HK-2 (cell line): ENCODE measurements around the gene ADTRP.

ENCODE experiments used
- DNase-seq: peaks from one replicate; pipeline ENCODE4 v3.0.0-alpha.2; 2018; ENCODE audit not compliant: unreplicated experiment

ADTRP gene

DNA sequence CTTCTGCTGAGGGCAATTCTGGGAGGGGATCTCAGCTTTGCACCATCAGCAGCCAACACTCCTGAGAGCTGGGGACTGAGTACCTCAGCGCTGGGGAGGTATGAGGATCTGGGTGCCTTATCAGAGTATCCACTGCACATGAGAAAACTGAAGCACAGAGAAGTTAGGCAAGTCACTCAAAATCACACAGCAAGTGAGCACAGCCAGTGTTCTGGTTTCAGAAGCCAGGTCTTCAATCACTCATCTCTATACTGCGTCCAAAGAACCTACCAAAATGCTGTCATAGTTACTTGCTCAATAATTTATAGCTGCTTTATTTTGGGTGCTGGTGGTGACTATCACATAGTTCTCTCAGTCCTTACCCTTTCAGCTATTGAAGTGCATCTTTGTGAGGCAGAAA lies 5.0 kb downstream of the ADTRP start:
- no peak for DNase-seq

DNA sequence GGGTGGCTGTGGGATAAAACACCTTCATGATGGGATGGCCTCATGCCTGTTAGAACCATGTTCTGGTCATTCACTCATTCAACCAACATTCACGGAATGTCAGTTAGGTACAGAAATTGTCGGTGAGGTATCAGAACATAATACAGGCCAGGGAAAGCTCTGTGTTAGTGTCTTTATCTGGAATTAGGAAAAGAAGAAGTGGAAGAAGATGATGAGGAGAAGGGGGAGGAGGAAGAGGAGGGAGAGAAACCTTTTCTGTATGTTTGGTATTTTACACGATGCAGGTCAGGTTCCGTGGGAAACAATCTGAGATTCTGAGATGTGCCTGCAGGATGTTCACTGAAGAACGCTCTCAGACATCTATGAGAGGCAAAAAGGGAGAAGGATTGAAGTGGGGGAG lies 5.6 kb downstream of the ADTRP start:
- no peak for DNase-seq

DNA sequence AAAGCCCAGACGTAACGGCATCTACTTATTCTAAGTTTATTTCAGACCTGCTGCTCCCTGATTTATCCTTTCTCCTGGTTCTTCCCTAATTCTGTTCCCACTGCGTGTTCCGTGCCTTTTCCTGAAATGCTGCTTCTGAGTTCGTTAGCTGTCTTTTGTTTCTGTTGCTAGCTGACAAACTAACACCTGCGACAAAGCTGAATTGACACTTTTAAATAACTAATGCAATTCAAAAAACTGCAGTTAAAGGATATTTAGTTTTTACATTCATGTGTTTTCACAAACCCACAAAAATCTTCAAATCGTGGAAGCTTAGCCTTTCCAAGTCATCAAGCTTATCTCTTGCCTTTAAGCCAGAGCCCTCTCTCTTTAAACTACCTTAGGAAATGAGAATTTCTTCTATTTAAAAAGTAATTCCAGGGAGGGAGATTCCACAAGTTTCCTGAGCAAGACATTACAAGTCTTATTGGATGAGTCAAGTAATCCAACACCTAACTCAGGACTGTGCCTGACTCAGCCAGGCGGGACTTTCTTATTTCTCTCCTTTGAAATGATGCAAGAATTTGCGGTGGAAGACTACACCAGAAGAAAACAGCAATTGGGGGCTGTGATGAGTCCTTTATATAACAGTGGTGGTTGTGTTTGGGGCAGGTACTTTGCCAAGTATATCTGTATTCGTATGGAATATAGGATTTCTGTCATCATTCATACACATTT lies 6.3 kb downstream of the ADTRP start:
- peak; percentile 60 for DNase-seq

DNA sequence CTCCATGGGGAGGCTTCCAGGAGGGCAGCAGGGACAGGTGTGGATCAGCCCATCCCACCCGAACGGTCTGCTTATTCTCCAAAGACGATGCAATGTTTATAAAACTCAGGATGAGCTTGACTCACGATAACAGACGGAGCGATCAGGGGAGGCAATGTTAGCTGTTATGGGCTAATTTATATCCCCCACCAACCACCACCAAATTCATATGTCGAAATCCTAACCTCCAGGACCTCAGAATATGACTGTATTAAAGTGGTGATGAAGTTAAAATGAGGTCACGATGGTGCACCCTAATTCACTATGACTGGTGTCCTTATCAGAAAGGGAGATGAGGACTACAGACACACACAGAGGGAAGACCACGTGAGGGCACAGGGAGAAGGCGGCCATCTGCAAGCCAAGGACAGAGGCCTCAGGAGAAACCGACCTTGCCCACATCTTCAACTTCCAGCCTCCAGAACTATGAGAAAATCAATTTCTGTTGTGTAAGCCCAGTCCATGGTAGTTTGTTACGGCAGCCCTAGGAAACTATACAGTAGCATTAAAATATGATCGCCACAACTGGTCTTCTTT lies 7.0 kb downstream of the ADTRP start:
- DNase-seq: peak; percentile 47

DNA sequence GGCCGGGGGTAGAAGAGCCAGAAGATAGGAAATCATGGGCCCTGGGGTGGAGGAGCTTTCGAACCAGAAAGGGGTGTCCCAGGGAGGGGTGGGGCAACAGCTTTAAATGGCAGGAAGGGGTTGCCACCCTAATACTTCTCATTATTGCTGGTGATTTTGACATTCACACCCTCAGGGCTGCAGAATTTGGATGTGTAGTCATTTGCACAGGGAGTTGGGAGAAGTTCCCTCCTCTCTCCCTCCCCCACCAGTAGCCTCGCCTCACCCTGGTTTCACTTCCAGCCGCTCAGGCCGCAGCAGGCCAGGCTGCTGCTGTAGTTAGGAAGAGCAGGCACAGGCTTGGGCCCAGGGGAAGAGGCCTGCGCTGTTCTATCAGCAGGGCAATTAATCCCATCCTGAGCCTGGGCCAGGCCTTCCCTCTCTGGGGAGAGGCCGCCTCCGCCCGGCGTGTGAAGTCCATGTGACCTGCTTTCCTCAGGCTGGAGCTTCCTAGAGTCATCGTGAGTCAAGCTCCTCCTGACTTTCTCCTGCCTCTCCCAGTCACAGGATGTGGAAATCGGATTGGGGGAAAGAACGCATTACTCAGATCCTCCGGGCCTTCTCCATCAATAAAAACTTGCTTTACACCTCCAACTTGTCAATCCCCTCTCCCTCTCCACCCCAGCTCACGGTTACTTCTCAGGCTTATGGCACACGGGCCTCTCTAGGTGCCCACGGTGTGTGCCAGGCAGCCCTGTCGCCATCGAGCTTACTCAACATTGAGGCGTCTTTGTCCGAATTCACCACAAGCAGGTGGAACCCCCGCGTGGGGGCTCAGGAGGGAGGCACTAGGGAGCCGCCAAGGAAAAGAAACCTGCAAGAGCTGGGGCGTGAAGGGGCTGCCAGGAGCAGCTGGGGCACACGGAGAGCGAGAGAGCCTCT lies 7.8 kb downstream of the ADTRP start:
- peak; percentile 95 for DNase-seq

DNA sequence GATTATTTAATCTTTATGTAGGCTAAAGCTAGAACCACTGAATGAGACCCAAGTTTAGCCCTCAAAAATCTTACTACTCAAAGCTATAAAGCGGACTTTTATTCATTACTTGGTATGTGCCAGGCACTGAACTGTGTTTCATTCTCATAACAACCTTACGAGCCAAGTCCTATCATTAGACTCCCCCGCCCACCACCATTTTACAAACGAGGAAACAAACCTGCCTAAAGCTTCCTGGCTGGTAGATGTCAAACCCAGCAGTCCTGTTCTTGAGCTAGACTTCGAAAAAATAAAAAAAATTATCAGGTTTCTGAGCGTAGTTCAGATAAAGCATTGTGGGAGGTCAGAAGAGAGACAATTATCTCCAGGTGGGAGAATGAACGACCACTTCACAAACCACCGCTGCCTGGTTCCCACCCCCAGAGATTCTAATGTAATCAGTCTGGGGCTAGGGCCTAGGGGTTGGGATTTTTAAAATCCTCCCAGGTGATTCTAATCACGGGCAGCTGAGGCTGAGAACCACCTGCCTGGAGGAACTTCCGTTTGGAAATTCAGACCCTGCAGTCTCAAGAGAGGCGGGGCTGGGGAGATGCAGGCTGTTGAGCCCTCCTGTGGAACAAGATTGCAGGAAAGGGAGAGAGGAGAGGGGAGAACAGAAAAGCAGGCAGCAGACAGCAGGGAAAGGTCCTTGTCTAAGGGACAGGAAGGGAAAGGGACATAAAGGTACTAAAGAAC lies 8.6 kb downstream of the ADTRP start:
- DNase-seq: peak; percentile 66

DNA sequence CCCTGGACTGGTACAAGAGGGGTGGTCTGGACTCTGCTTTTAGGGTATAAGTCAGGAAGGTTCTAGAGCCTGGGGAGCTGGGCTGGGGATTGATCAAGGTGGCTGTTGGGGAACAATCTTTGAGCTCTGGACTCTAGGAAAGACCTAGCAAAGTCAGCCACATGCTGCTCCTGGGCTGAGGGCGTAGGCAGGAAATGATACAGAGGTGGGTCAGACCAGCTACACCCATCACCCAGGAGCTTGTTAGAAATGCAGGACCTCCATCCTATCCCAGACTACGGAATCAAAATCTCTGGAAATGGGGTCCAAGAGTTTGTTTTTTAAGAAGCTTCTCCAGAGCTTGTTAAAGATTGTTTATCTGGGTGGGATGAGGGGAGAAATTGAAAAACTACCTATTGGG lies 9.4 kb downstream of the ADTRP start:
- peak; percentile 46 for DNase-seq

DNA sequence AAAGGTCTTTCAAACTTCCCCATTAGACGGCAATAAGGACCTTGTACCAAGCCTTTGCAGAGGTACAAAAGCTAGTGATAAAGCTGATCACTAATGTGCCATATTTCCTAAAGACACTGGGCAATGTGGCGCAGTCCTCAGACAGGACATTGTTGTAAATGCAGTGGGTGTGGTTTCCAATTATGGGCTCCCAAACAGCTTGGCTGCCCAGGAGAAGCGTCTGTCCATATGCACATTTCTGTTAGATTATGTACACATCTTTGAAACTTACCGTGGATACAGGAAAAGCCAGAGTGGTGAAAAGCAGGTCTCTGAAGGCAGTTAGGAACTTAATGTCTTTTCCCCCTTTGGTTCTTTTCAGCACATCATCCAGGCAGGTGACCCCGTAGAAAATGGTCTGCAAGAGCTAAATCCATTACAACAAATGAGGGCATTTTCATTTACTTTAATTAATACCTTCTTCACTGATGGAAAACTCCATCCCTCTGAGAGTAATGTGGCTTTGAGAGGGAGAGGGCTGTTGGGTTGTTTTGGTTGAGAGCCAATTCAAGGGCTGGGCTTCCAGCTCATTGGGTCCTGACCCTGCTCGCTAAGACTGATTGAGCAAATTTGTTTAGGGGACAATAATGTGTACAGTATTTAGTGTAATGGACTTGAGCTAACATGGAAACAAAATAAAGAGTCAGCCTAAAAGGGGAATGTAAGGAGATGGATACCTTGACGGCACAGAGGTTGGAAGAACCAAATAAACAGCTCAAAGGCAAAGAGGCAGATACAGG lies 10.4 kb downstream of the ADTRP start:
- no peak for DNase-seq

DNA sequence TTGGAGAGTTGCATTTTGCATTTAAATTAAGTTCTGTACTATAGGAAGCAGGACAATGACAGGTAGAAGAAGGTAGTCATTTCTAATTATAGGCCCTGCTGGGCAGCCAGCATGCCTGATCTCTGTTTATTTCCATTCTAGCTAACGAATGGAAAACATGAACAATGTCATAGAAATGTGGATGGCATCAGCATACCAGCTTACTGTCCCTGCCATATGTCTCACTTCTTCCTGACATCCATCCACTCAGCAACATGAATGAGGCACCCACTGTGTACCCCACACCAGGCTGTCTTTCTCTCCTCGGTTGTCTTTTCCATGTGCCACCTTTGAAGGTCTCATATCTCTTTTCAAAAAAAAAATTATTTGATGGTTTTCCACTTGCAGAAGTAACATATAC lies 11.1 kb downstream of the ADTRP start:
- DNase-seq: no peak

DNA sequence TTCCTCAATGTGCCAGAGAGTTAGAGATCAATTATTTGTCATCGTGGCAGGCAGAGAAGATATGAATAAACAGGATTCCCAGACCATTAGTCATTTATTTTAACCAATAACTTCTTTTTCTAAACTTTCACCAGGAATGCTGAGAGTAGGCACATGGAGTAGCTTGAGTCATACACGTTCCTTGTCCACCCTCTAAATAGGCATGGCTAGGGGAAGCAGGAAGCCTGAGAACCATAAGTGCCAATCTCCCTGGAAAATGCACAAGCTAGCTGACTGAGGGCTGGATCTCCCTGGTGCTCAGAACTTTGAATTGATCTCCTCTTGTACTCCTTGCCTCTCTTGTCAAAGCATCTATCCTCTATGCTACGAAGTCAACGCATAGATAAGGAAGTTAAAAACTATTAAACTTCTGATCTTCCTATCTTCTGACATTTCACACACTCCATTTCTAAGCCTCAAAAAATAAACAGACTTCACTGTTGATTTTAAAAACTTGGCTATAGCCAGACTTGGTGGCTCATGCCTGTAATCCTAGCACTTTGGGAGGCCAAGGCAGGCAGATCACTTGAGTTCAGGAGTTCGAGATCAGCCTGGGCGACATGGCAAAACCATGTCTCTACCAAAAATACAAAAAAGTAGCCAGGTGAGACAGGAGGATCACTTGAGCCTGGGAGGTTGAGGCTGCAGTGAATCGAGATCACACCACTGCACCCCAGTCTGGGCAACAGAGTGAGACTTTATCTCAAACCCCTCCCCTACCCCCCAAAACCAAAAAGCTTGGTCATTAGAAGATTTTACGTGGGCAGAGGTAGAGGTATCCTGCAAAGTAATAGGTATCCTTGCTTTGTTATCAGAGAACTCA lies 11.8 kb downstream of the ADTRP start:
- DNase-seq: peak; percentile 66

DNA sequence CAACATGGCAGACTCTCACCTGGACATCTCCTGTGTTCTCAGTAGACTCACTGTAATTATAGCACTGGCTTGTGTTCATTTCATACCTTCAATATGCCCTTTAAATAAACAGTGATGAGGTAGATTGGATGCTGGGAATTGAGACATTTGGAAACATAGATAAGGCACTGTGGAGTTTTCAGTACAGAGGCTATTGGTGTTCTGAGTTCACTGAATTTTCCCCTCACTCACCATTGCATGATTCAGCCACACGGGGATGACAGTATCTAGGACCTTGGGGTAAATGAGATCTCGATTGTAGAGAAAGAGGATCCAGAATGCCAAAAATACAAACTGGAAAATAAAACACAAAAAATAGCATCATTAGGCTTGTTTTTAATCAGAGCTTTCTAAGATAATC lies 12.6 kb downstream of the ADTRP start:
- DNase-seq: no peak

DNA sequence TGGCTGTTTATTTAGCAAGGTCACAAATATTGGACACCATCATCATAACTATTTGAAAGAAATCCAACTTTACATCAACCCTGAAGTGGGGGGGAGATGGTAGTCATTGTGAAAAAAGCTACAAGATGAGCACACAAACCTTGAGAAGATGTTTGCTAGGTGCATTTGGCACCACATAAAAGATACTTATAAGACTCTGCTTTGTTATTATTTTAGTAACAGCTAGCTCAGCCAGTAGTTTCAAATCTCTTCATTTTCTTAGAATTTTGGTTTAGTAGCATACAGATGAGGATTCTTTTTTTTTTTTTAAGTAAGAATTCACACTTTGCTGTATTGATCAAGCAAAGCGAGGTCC lies 14.4 kb downstream of the ADTRP start:
- no peak for DNase-seq

DNA sequence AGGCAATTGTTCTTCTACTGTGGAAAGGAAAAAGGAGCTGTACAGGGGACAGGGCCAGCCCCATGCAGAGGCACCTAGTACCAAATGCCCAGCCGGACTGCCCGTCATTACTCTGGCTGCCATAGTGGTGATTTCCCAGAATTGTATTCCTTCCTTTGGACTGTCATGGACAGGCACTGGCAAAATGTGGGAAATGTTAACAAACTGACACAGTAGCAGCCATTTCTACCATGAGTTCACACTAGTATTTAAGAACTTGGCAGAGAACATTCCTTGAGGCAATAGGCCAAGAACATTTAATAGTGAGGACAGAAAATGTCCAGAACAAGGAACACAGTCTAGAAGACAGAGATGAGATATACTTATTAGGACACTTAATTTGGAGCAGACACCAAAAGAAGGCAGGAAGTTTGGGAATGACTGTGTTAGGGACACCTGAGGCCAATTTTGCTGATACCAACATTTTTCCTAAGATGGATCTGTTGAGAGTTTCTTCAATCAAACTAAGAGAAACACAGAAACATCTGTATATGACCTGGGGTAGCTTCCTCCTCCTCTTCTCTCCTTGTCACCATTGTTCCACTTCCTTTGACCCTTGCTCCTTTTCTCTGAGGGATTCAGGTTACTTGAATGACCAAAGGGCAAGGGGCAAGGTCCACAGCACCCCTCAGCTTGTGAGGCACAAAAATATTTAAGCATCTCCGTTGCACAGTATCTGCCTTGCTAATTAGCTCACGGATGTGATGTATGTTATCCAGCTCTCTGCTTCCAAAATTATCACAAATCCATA lies 14.9 kb downstream of the ADTRP start:
- no peak for DNase-seq

DNA sequence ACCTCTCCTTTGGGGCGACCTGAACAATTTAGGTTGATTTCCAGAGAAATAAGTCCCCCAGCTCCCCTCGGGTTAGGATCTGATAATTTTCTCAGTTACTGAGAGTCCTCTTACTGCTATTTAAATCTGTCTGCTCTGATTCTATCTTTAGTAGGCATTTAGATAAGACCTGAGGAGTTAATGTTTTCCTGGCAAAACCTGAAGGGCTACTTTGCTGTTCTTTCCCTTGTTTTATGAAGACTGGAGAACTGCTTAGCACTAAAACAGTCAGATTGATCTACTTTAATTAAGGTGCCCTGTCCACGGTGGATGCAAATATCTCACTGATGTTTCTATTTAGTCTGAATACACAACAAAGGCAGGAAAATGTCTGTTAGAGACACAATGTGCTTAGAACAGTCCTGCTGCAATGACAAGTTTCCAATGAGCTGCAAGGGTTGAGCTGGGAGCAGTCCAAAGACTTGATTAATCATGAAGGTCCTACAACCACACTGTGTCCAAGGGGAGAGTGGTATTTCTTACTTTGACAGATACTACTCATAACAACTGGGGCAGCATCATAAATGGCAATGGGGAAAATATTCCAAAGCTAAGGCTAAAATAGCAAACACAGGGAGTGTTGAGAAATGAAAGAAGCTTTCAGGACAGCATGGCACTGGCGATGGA lies 15.7 kb downstream of the ADTRP start:
- DNase-seq: no peak

DNA sequence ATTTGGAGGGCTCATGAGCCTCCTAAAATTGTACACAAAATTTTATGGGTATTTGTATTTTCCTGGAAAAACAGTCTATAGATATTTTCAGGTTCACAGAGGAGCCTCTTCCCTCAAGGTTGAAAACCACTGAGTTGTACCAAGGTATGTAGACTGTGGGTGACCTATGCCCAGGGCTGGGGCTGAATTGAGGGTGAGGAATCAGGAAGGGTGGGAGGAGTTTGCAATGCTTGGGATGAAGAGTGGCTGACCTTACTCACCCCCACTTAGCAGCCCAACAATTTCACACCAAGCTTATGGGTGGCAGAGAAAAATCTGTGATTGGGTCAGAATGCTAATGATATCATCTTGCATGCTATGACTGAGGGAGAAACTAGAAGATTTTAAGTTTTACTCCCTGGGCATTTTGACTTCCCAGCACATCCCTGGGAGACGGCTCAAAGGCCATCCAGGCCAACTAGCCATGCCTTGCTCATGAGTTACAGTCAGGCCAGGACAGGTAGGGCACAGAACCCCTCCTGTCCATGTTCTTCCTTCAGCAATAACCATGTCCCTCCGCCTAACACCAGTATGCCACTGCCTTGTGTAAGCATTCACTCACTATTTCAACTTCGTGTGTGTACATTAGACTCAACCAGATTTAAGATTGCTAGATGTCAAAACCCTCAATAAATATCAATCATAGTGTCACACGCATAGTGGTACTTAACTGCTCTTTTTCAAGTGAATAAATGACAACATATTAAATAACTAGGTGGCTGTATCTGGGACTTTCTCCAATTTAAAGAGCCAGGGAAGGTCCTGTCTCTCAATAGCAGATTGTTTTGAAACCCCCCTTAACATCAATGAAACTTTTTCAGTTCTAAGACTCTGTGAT lies 16.6 kb downstream of the ADTRP start:
- DNase-seq: peak; percentile 61

DNA sequence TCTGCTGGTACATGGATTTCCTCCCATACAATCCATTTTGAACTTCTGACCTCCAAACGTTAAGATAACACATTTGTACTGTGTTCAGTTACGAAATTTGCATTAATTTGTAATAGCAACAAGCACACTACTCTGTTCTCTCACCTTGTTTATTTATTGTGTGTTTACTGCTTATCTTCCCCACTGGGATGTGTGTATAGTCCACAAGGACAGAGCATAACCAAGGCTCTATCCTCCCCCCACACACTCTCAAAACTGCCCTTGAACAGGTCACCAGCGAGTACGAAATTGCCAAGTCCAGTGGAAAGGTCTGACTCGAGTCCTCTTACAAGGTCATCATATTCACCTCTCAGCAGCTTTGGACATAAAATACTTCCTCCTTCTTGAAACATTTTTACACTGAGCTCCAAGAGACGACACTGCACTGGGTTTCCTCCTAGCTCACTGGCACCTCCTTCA lies 18.6 kb downstream of the ADTRP start:
- no peak for DNase-seq

DNA sequence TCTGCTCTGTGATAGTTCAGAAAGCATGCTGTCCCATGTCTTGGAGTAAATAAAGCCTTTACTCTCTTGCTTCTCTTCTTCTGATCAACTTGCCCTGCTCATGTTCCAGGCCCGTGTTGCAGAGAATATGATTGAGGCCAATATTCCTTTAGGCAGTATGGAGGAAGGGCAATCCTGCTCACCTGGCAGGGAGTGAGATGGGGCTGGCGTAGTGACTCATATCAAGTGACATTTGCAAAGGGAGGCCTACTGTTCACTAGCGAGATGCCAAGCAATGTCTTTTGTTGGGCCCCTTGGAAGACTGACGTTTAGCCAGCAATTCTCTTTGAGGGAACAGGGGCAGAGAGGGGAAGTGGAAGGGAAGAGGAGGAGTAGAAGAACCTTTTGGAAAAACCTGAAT lies 19.7 kb downstream of the ADTRP start:
- DNase-seq: no peak

DNA sequence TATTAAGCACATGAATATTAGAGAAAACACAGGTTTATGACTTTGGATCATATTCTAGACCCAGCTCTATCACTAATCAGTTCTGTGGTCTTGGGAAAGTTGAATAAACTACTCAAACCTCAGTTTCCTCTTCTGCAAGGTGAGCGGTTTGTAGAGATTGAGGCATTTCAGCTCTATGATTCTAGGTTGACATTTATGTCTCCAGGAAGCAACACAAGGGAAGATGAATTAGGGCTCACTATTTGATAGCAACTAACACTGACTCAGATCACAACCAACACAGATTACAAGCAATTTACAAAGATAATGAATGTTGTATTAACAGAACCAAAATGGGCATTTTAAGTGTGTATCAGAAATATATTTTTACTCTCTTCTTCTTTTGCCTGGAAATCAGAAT lies 21.9 kb downstream of the ADTRP start:
- no peak for DNase-seq
